H54 (cell line): ENCODE measurements around the gene KLHL17.
"Not testable (repeated sequence)": the region's sequence is repeated elsewhere in the genome, so short reads cannot be mapped to it uniquely, and the experiment has no call there.

Experiments used
- DNase-seq: peaks from one replicate; pipeline ENCODE4 v3.0.0; 2011; ENCODE audit warnings: low spot score, mixed read lengths; ENCODE audit not compliant: insufficient read length
- FAIRE-seq: peaks from 3 replicates; lab custom pipeline; 2011; peaks lifted over from hg19 to GRCh38; lab: Jason Lieb, UNC
- POLR2A ChIP-seq: IDR thresholded peaks from 2 replicates; pipeline ENCODE4 v1.6.1; 2011; ENCODE audit warnings: low read depth, mild to moderate bottlenecking, low read length

Gene KLHL17

GRCh38 chr1:1001057-1001783, 40.8 kb downstream of the KLHL17 start:
- TF ChIP-seq POLR2A = no peak
- FAIRE-seq (no peak), DNase-seq (no peak)

- FAIRE-seq = no peak
- no peak for DNase-seq
- TF ChIP-seq POLR2A = no peak
These were observed 43.4 kb downstream of the KLHL17 start for GRCh38 chr1:1003618-1004419.

DNA sequence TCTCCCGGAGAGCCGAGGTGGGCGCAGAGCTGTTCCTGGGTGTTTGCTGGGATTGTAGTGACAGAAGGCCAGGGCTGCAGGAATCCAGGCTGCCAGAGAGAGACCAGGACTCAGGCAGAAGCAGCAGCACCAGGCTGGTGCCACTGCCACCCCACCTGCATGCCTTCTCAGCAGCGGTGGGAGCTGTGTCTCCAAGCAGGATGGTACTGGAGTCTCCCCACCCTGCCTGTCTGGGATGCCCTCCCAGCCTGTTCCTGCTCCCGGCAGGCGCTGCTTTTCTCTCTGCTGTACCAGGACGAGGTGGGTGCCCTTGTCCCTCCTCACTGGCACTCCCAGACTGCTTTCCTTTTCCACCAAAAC, 44.0 kb downstream of the KLHL17 start:
- TF ChIP-seq POLR2A = no peak
- FAIRE-seq = no peak
- no peak for DNase-seq

GRCh38 chr1:1004780-1005697, 44.7 kb downstream of the KLHL17 start:
- no peak for TF ChIP-seq POLR2A
- FAIRE-seq = no peak

DNA sequence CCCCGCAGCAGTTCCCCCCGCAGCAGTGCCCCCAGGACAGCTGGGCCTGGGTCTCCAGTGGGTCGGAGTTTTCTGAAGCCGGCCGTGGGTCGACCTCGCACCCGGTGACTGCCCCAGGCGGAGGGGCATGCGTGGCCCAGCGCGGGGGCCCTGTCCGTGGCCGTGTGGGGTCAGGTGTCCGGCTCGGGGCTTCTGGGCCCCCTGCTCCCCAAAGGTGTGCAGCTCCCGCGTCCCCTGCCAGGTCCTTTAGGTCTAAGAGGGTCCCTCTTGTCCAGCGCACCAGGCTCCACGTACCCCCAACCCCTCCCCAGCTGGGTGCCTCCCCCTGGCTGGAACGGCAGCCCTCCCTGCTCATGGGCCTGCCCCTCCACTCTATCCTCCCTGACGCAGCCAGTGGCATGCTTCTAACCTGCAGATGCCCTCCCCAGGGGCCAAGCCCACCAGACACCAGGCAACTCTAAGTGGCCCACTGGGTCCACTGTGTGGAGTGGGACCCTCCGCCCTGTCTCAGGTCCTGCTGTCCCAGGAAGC, 45.5 kb downstream of the KLHL17 start:
- DNase-seq (no peak), FAIRE-seq (no peak)
- no peak for TF ChIP-seq POLR2A

More at GRCh38 chr1:1004780-1005697, 44.7 kb downstream of the KLHL17 start:
- no peak for DNase-seq

DNA sequence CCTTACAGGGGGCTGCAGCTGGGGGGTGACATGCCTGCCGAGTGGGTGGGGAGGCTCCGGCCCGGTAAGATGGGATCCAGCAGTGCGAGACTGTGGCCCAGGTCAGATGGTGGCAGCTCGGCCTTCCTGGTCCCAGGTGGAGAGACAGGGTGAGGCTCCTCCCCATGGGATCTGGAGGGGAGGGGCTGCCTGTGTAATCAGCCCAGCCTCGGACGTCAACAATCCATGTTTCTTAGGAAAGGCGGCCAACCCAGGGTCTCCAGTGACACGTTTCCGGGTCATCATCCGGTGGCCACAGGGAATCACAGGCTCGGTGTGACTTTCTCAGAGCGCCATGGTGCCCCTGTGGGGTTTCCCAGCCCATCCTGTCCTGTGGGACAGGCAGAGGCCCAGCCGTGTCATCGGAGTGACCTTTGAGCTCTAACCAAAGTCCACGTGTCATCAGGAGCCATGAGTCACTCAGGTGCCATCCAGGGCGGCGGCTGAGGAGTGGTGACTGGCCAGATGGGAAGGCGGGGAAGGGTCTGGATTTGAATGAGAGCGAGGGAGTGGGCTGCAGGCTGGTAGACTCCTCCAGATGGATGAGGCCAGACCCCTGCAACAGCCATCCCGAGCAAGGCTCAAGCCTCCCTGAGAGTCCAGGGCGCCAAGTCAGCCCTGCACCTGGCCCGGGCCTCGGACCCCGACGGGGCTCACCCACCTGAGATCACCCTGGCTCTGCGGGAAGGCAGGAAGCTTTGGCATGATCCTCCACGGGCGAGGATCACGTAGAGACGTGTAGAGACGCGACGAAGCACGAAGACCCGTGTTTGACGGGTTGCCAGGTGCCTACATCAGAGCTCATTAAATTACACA, 46.1 kb downstream of the KLHL17 start:
- DNase-seq (no peak), FAIRE-seq (no peak)
- no peak for TF ChIP-seq POLR2A

DNA sequence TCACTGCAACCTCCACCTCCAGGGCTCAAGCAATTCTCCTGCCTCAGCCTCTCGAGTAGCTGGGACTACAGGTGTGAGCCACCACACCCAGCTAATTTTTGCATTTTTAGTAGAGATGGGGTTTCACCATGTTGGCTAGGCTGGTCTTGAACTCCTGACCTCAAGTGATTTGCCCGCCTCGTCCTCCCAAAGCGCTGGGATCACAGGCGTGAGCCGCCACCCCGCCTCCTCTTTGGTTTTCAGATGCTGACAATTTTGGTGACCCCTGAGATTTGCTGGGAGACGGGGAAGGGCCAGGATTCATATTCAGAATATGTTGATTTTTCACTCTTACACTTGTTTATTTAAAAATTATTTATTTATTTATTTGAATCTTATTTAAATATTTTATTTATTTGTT, 49.7 kb downstream of the KLHL17 start:
- DNase-seq, FAIRE-seq: not testable (repeated sequence)

GRCh38 chr1:1011396-1011949, 51.1 kb downstream of the KLHL17 start:
- FAIRE-seq = no peak
- no peak for DNase-seq

DNA sequence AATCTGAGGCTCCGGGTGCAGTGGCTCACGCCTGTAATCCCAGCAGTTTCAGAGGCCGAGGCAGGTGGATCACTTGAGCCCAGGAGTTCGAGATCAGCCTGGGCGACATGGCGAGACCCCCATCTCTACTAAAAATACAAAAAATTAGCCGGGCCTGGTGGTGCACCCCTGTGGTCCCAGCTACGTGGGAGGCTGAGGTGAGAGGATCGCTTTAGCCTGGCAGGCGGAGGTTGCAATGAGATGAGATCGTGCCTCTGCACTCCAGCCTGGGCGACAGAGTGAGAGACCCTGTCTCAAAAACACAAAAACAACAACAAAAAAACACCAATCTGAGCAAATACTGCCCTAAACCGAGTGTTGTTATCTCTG, 52.3 kb downstream of the KLHL17 start:
- not testable (repeated sequence) for FAIRE-seq, DNase-seq

More at GRCh38 chr1:1011396-1011949, 51.1 kb downstream of the KLHL17 start:
- TF ChIP-seq POLR2A = no peak

DNA sequence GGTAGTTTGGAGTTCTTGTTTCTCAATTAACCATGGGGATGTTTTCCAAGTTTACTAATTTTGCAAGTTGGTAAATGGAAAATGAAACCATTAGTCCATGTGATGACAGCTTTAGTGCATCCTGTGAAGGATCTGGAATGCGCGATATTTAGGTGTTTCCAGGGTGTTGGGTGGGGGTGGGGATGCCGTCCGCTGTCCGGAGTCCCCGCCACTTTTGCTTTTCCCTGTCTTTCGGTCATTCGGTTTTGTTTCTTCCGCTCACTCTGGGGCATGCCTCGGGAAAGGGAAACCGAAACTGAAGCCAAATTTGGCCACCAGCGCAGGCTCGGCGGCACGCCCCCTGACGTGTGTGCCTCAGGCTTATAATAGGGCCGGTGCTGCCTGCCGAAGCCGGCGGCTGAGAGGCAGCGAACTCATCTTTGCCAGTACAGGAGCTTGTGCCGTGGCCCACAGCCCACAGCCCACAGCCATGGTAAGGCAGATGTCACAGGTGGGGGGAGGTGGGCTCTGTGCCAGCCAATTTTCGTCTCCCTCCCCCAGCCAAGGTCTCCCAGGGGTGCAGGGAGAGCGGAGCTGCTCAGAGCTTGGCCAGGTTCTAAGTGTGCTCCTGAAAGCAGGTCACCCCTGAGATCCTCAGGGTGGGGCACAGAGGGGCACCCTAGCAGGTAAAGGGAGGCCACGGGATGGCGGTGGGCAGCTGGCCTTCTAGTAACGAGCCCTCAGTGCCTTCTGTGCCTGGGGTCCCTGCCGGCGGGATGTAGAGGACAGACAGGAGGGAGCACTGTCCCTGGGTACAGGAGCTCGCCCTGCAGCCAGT, 52.9 kb downstream of the KLHL17 start, which contains the start of gene ISG15:
Gene ISG15, plus strand, starts transcription at position 393 of the 817 bp plus-strand sequence. Its CDS starts 77 bp downstream, at position 470.
- DNase-seq (peak; percentile 65), FAIRE-seq (no peak)
- peak; percentile 41; the same call in 1 of the 2 replicates for TF ChIP-seq POLR2A

DNA sequence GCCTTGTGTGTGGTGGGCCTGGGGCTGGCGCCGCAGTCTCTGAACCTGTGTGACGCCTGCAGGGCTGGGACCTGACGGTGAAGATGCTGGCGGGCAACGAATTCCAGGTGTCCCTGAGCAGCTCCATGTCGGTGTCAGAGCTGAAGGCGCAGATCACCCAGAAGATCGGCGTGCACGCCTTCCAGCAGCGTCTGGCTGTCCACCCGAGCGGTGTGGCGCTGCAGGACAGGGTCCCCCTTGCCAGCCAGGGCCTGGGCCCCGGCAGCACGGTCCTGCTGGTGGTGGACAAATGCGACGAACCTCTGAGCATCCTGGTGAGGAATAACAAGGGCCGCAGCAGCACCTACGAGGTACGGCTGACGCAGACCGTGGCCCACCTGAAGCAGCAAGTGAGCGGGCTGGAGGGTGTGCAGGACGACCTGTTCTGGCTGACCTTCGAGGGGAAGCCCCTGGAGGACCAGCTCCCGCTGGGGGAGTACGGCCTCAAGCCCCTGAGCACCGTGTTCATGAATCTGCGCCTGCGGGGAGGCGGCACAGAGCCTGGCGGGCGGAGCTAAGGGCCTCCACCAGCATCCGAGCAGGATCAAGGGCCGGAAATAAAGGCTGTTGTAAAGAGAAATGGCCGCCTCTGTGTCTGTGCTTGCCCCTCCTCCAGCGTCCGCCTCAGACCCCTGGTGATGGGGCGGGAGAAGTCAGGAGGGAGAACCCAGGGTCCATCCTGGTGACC, 53.7 kb downstream of the KLHL17 start:
- DNase-seq (no peak), FAIRE-seq (no peak)
- TF ChIP-seq POLR2A = no peak
